GM12865 (cell line): ENCODE results near the gene PRDM15.
A peak's percentile ranks its signal among the peaks of the same experiment; 100 is the strongest.

Experiments used
- DNase-seq: peaks from one replicate; pipeline ENCODE4 v3.0.0; 2010; ENCODE audit warnings: low read depth
- H3K4me3 ChIP-seq: 2 replicates; pipeline ENCODE4 v1.5.1; 2011; ENCODE audit warnings: mild to moderate bottlenecking, low read depth, low read length, control low read depth
- TF ChIP-seq, protein P1 (sequence below): IDR thresholded peaks from 2 replicates; pipeline ENCODE4 v1.5.1; 2011; ENCODE audit warnings: low read length, control low read depth, low read depth, inconsistent platforms; ENCODE audit not compliant: insufficient read depth; ENCODE audit errors: missing control alignments

The PRDM15 gene

DNA sequence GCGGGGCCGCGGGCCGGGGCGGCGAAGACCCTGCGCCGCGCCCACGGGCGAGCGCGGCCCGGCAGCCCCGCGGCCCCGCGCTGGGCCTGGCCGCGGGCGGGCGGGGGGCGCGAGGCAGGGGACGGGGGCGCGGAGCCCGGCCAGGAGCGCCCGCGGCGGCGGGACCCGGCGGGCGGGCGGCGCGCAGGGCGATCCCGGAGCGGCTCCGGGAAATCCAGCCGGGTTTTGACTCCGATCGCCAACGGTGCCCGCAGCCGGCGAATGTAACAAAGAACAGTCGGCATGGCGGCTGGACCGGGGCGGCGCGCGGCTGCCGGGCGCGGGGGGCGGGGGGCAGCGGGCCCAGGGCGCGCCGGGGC lies 334 bp downstream of the PRDM15 start:
- peak; percentile 91 for DNase-seq
- TF ChIP-seq, protein P1, sequence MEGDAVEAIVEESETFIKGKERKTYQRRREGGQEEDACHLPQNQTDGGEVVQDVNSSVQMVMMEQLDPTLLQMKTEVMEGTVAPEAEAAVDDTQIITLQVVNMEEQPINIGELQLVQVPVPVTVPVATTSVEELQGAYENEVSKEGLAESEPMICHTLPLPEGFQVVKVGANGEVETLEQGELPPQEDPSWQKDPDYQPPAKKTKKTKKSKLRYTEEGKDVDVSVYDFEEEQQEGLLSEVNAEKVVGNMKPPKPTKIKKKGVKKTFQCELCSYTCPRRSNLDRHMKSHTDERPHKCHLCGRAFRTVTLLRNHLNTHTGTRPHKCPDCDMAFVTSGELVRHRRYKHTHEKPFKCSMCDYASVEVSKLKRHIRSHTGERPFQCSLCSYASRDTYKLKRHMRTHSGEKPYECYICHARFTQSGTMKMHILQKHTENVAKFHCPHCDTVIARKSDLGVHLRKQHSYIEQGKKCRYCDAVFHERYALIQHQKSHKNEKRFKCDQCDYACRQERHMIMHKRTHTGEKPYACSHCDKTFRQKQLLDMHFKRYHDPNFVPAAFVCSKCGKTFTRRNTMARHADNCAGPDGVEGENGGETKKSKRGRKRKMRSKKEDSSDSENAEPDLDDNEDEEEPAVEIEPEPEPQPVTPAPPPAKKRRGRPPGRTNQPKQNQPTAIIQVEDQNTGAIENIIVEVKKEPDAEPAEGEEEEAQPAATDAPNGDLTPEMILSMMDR = no peak
- peak overlapping the region; percentile 93 for H3K4me3 ChIP-seq

GRCh38 chr21:41877901-41878830 lies 978 bp downstream of the PRDM15 start:
- peak; percentile 48 for DNase-seq
- TF ChIP-seq, protein P1 = no peak
- peak overlapping the region; percentile 93 for H3K4me3 ChIP-seq

GRCh38 chr21:41876928-41877652 lies 2.1 kb downstream of the PRDM15 start:
- peak overlapping the region; percentile 93 for H3K4me3 ChIP-seq

DNA sequence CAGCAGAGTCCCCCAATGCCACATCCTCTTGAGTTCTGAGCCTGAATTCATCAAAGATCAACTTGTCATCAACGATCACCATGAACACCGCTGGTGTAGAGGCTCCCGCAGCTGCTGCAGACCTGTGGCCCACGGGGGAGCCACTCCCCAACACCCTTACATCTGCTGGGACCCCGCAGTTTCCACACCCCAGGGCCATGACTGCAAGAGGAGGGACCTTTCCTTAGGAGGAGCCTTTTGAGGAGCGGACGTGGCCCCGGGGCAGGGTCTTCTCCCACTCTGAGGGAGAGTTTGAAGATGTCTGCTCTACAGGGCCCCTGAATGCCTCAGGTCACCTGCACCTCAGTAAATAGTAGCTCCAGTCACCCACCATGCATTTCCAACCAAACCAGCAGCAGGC lies 2.7 kb downstream of the PRDM15 start:
- DNase-seq = no peak
- H3K4me3 ChIP-seq = no peak overlapping the region

More at GRCh38 chr21:41876928-41877652, 2.1 kb downstream of the PRDM15 start:
- TF ChIP-seq, protein P1 = no peak
- no peak for DNase-seq

GRCh38 chr21:41875086-41875485 lies 4.1 kb downstream of the PRDM15 start:
- no peak overlapping the region for H3K4me3 ChIP-seq
- no peak for DNase-seq

More for the DNA sequence above, 2.7 kb downstream of the PRDM15 start:
- TF ChIP-seq, protein P1 = no peak

DNA sequence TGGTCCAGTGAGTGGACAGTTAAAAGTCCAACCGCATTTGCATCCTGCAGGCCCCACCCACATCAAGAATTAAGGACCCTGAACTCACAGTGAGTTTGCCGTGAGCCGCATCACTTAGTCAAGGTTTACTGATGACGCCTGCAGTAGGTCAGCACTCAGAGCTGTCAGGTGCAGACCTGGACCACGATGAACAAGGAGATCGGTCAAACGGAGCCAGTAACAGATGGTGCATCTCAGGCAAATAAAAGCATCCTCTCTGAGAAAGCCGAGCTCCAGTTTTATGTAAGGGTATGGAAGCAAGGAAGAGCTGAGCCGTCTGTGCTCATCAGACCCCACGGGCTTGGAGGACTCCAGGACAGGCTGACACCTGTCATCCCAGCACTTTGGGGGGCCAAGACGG lies 4.5 kb downstream of the PRDM15 start:
- DNase-seq = no peak
- H3K4me3 ChIP-seq = no peak overlapping the region
- TF ChIP-seq, protein P1 = no peak

More at GRCh38 chr21:41875086-41875485, 4.1 kb downstream of the PRDM15 start:
- TF ChIP-seq, protein P1 = no peak
